Left ventricle myocardium inferior (tissue), 1 donor: Measurements from ENCODE around the gene ARHGEF4. TPM values are rescaled to one million over a fixed set of nuclear protein-coding genes. Genes with fewer than 3 reads are reported as not detected.

Experiments
- DNase-seq: peaks from one replicate; pipeline ENCODE4 v3.0.0-alpha.2; 2020
- H3K27ac ChIP-seq: fragments of 200-600 bp; replicated peaks from 2 replicates; pipeline ENCODE4 v1.8.0; 2021
- H3K27me3 ChIP-seq: fragments of 200-600 bp; 2 replicates; pipeline ENCODE4 v1.8.0; 2021; ENCODE audit warnings: low read depth
- H3K36me3 ChIP-seq: fragments of 200-600 bp; 2 replicates; pipeline ENCODE4 v1.8.0; 2021
- H3K4me1 ChIP-seq: fragments of 200-600 bp; 2 replicates; pipeline ENCODE4 v1.8.0; 2021
- H3K4me3 ChIP-seq: fragments of 200-600 bp; 2 replicates; pipeline ENCODE4 v1.8.0; 2021; ENCODE audit warnings: mild to moderate bottlenecking, moderate library complexity
- H3K9me3 ChIP-seq: fragments of 200-600 bp; replicated peaks from 2 replicates; pipeline ENCODE4 v1.8.0; 2021
- intact Hi-C: fragments of 100-400 bp; cut with micrococcal nuclease; formaldehyde crosslinking; loops from one replicate; pipeline ENCODE4 v1.11.0; 2022
- total RNA-seq: library from RNA; stranded (reverse); fragmentation: NEBNext Ultra II Directional; extraction: Animal tissue kit (Norgen Biotek cat#: 25700); gene quantifications from one replicate; pipeline ENCODE4 v1.2.1, GENCODE V29; 2021
- TF ChIP-seq, protein P1 (sequence below): fragments of 200-600 bp; IDR thresholded peaks from 2 replicates; pipeline ENCODE4 v1.8.0; 2021; ENCODE audit warnings: antibody characterized with exemption, mild to moderate bottlenecking, borderline replicate concordance
- donor health status: DM: no; HTN: yes; CAD: no; lungs with severe emphysema.

ARHGEF4 gene
- total RNA-seq, 1 donor from 2014 or later, result 5.3 TPM

GRCh38 chr2:130892793-130893785 is 56.4 kb downstream of the ARHGEF4 start:
- intact Hi-C loops, result no loop called here
- H3K9me3 ChIP-seq, result peaks cover 7% of the 10 kb centered on the region
- peaks cover 70% of the 10 kb centered on the region for H3K27me3 ChIP-seq
- H3K27ac ChIP-seq, result no peak overlapping the region
- H3K4me1 ChIP-seq, result no peaks in the 10 kb centered on the region
- DNase-seq, result no peak
- H3K36me3 ChIP-seq, result no peaks in the 10 kb centered on the region
- H3K4me3 ChIP-seq, result no peak overlapping the region
- TF ChIP-seq, protein P1, sequence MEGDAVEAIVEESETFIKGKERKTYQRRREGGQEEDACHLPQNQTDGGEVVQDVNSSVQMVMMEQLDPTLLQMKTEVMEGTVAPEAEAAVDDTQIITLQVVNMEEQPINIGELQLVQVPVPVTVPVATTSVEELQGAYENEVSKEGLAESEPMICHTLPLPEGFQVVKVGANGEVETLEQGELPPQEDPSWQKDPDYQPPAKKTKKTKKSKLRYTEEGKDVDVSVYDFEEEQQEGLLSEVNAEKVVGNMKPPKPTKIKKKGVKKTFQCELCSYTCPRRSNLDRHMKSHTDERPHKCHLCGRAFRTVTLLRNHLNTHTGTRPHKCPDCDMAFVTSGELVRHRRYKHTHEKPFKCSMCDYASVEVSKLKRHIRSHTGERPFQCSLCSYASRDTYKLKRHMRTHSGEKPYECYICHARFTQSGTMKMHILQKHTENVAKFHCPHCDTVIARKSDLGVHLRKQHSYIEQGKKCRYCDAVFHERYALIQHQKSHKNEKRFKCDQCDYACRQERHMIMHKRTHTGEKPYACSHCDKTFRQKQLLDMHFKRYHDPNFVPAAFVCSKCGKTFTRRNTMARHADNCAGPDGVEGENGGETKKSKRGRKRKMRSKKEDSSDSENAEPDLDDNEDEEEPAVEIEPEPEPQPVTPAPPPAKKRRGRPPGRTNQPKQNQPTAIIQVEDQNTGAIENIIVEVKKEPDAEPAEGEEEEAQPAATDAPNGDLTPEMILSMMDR, result no peak

- Histone ChIP-seq H3K27me3 (peaks cover 77% of the 10 kb centered on the region), H3K36me3 (no peaks in the 10 kb centered on the region), H3K4me1 (no peaks in the 10 kb centered on the region), H3K4me3 (no peak overlapping the region), H3K9me3 (peaks cover 7% of the 10 kb centered on the region), H3K27ac (no peak overlapping the region)
- no peak for DNase-seq
- TF ChIP-seq, protein P1, result no peak
- intact Hi-C loops, result no loop called here
Measured at GRCh38 chr2:130894326-130894942, 57.7 kb downstream of the ARHGEF4 start.

DNA sequence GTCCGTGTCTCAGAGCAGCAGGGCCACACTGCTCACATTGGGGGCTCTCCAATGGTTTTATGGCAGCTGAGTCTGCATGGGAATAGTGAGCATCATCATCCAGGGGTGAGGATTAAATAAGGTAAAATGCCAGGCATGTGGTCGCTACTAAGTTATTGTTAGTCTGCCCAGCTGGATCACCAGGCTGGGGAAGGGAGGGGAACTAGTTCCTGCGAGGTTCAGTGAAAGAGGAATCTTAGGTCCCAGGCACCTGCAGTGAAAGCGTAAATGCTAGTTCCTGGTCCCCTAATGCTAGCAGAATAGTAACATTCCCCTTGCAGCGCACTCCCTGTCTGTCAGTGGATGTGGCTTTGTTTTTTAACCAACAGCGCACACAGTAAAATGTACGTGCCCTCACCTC is 60.1 kb downstream of the ARHGEF4 start:
- Histone ChIP-seq H3K9me3 (peaks cover 7% of the 10 kb centered on the region), H3K4me1 (no peaks in the 10 kb centered on the region), H3K27me3 (peaks cover 70% of the 10 kb centered on the region), H3K27ac (no peak overlapping the region), H3K36me3 (no peaks in the 10 kb centered on the region), H3K4me3 (no peak overlapping the region)
- TF ChIP-seq, protein P1, result no peak
- intact Hi-C loops, result no loop called here
- DNase-seq, result no peak

DNA sequence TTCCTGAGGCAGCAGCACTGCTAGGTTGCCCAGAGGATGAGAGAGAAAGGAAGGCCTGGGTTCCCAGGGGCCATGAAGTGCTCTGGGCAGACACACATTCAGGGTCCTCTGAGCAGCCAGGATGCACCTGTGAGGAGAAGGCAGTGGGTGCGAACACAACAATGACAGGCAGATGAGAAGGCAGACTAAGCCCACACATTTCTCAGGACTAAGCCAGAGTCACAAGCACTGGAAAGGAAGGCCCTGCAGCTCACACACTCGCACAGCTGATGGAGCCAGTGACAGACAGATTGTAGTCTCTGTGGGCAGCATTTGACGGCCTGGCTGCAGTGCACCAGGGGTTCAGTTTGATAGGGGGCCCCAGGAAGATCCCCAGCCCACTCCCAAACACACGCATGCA is 61.8 kb downstream of the ARHGEF4 start:
- intact Hi-C loops, result no loop called here
- H3K4me1 ChIP-seq, result no peaks in the 10 kb centered on the region
- H3K36me3 ChIP-seq, result no peaks in the 10 kb centered on the region
- H3K27me3 ChIP-seq, result peaks cover 61% of the 10 kb centered on the region
- no peak for DNase-seq
- H3K4me3 ChIP-seq, result no peak overlapping the region
- H3K9me3 ChIP-seq, result peaks cover 7% of the 10 kb centered on the region
- no peak overlapping the region for H3K27ac ChIP-seq
- TF ChIP-seq, protein P1, result no peak

- intact Hi-C loops, result no loop called here
Measured at GRCh38 chr2:130899306-130899705, 62.6 kb downstream of the ARHGEF4 start.

More at GRCh38 chr2:130899306-130899705, 62.6 kb downstream of the ARHGEF4 start:
- no peak overlapping the region for H3K4me3 ChIP-seq
- H3K4me1 ChIP-seq, result no peaks in the 10 kb centered on the region
- H3K9me3 ChIP-seq, result peaks cover 7% of the 10 kb centered on the region
- no peaks in the 10 kb centered on the region for H3K36me3 ChIP-seq
- TF ChIP-seq, protein P1, result no peak
- no peak overlapping the region for H3K27ac ChIP-seq
- H3K27me3 ChIP-seq, result peaks cover 58% of the 10 kb centered on the region
- DNase-seq, result no peak
